GM12878 (cell line): Measurements from ENCODE around the gene POMT1. TPM values are rescaled to one million over a fixed set of nuclear protein-coding genes. Genes with fewer than 3 reads are reported as not detected.
A peak's percentile ranks its signal among the peaks of the same experiment; 100 is the strongest.

Experiments used
- ATAC-seq: fragments of 200-7000 bp; cut with Tn5 transposase; 3 replicates; pipeline ENCODE4 v1.9.1; 2020; ENCODE audit warnings: mild to moderate bottlenecking, moderate library complexity
- BruUV-seq: library from RNA; stranded (reverse); fragments of 400-500 nt; replicated peaks from 2 replicates; lab custom pipeline; 2021; lab: Mats Ljungman, UMichigan
- CTCF ChIA-PET: fragments of 300-600 bp; sonication (Branson Sonifier 250); formaldehyde crosslinking; extraction: SDS; loops from one replicate; lab custom pipeline; 2021; ENCODE audit warnings: inconsistent platforms; lab: Yijun Ruan, JAX
- POLR2A ChIA-PET: fragments of 350-600 bp; formaldehyde crosslinking; extraction: SDS; loops from one replicate; lab custom pipeline; 2021; ENCODE audit warnings: inconsistent platforms; lab: Charles Lee
- RAD21 ChIA-PET: fragments of 300-600 bp; sonication (Branson Sonifier 250); formaldehyde crosslinking; loops from one replicate; lab custom pipeline; 2023; ENCODE audit warnings: antibody characterized with exemption; ENCODE audit not compliant: unreplicated experiment; lab: Charles Lee
- SMC1A ChIA-PET: fragments of 300-600 bp; sonication (Branson Sonifier 250); formaldehyde crosslinking; loops from one replicate; lab custom pipeline; 2023; ENCODE audit not compliant: unreplicated experiment, uncharacterized antibody; lab: Charles Lee
- DNase-seq: peaks from one replicate; pipeline ENCODE4 v3.0.0-alpha.2; 2011; ENCODE audit warnings: low read depth, low spot score
- FAIRE-seq: peaks from 3 replicates; lab custom pipeline; 2011; peaks lifted over from hg19 to GRCh38; lab: Jason Lieb, UNC
- H2AFZ ChIP-seq: 2 replicates; pipeline ENCODE4 v1.6.0; 2011; ENCODE audit warnings: low read depth, low read length, control low read depth; ENCODE audit not compliant: control insufficient read depth
- H3K27ac ChIP-seq: 2 replicates; pipeline ENCODE4 v1.5.1; 2011; ENCODE audit warnings: control low read depth; ENCODE audit not compliant: control insufficient read depth, insufficient read depth
- H3K27me3 ChIP-seq, 2 experiments: replicated peaks in 1 of 2; 2 replicates each; pipeline versions ENCODE4 v1.6.0 to v1.6.1; 2011; ENCODE audit warnings: low read length in 1 of 2; ENCODE audit not compliant: control insufficient read depth in 2 of 2, insufficient read depth in 2 of 2
- H3K36me3 ChIP-seq, 2 experiments: 2 replicates each; pipeline ENCODE4 v1.5.1; 2011; ENCODE audit warnings: low read length in 1 of 2; ENCODE audit not compliant: control insufficient read depth in 2 of 2, insufficient read depth in 2 of 2
- H3K4me1 ChIP-seq: 2 replicates; pipeline ENCODE4 v1.6.1; 2011; ENCODE audit warnings: mild to moderate bottlenecking, low read length, moderate library complexity, mixed read lengths; ENCODE audit not compliant: control insufficient read depth, insufficient read depth
- H3K4me2 ChIP-seq: 2 replicates; pipeline ENCODE4 v1.6.0; 2011; ENCODE audit warnings: control low read depth; ENCODE audit not compliant: control insufficient read depth, insufficient read depth
- H3K4me3 ChIP-seq: fragments of 200-600 bp; sonication (generic); 2 replicates; pipeline ENCODE4 v1.5.1; 2016
- H3K79me2 ChIP-seq: 2 replicates; pipeline ENCODE4 v1.6.0; 2011; ENCODE audit warnings: low read length; ENCODE audit not compliant: control insufficient read depth, insufficient read depth
- H3K9ac ChIP-seq: 2 replicates; pipeline ENCODE4 v1.8.0; 2011; ENCODE audit warnings: low read length, control low read depth, mixed read lengths; ENCODE audit not compliant: control insufficient read depth, insufficient read depth
- H3K9me3 ChIP-seq: replicated peaks from 3 replicates; pipeline ENCODE4 v1.5.1; 2011; ENCODE audit warnings: mild to moderate bottlenecking, low read length; ENCODE audit not compliant: control insufficient read depth, insufficient read depth
- H4K20me1 ChIP-seq: 2 replicates; pipeline ENCODE4 v1.6.0; 2011; ENCODE audit not compliant: control insufficient read depth, insufficient read depth
- BMI1 ChIP-seq: fragments of 450-650 bp; IDR thresholded peaks from 2 replicates; pipeline ENCODE4 v1.6.1; 2016; ENCODE audit warnings: mild to moderate bottlenecking, moderate library complexity, borderline replicate concordance
- CBFB ChIP-seq: IDR thresholded peaks from 2 replicates; pipeline ENCODE4 v1.6.1; 2016; ENCODE audit warnings: antibody characterized with exemption, low read depth
- CBX3 ChIP-seq: fragments of 200-600 bp; sonication (generic); IDR thresholded peaks from 2 replicates; pipeline ENCODE4 v1.6.1; 2016; ENCODE audit warnings: low read depth, borderline replicate concordance
- CEBPB ChIP-seq, 2 experiments: fragments of 150-350 bp in 1 of 2; IDR thresholded peaks; 2 replicates each; pipeline ENCODE4 v1.6.1; 2012 to 2014; ENCODE audit warnings: low read depth in 2 of 2, low read length in 2 of 2, borderline replicate concordance in 1 of 2, inconsistent platforms in 1 of 2
- E2F4 ChIP-seq: IDR thresholded peaks from 2 replicates; pipeline ENCODE4 v1.6.1; 2012; ENCODE audit warnings: low read depth, low read length, improper control_type of control experiment
- ESRRA ChIP-seq: IDR thresholded peaks from 2 replicates; pipeline ENCODE4 v1.6.1; 2012; ENCODE audit warnings: mild to moderate bottlenecking, low read length, improper control_type of control experiment
- MEF2B ChIP-seq: fragments of 450-650 bp; IDR thresholded peaks from 2 replicates; pipeline ENCODE4 v1.6.1; 2018; ENCODE audit warnings: mild to moderate bottlenecking, moderate library complexity; ENCODE audit not compliant: partially characterized antibody, poor library complexity, severe bottlenecking
- MTA2 ChIP-seq: fragments of 450-650 bp; IDR thresholded peaks from 2 replicates; pipeline ENCODE4 v1.6.1; 2016; ENCODE audit warnings: low read depth, mild to moderate bottlenecking, moderate library complexity
- NR2C1 ChIP-seq: fragments of 450-650 bp; IDR thresholded peaks from 2 replicates; pipeline ENCODE4 v1.6.1; 2017; ENCODE audit warnings: antibody characterized with exemption, mild to moderate bottlenecking, moderate library complexity
- NR2F1 ChIP-seq: fragments of 450-650 bp; conservative IDR thresholded peaks from 2 replicates; pipeline ENCODE4 v1.6.1; 2017; ENCODE audit warnings: mild to moderate bottlenecking
- PML ChIP-seq: IDR thresholded peaks from 2 replicates; pipeline ENCODE4 v1.6.1; 2012; ENCODE audit warnings: low read length, inconsistent platforms
- POLR2AphosphoS5 ChIP-seq: IDR thresholded peaks from 2 replicates; pipeline ENCODE4 v1.6.1; 2011; ENCODE audit warnings: mild to moderate bottlenecking, low read length, inconsistent platforms
- RAD51 ChIP-seq: fragments of 450-650 bp; IDR thresholded peaks from 2 replicates; pipeline ENCODE4 v1.6.1; 2016; ENCODE audit warnings: moderate library complexity, mild to moderate bottlenecking, inconsistent platforms
- SREBF2 ChIP-seq: IDR thresholded peaks from 2 replicates; pipeline ENCODE4 v1.6.1; 2012; ENCODE audit warnings: mild to moderate bottlenecking, low read length
- TARDBP ChIP-seq: IDR thresholded peaks from 2 replicates; pipeline ENCODE4 v1.6.1; 2016; ENCODE audit warnings: borderline replicate concordance
- ZNF217 ChIP-seq: fragments of 450-650 bp; IDR thresholded peaks from 2 replicates; pipeline ENCODE4 v1.6.1; 2017; ENCODE audit warnings: antibody characterized with exemption, mild to moderate bottlenecking
- WGBS: methylation state at CpG from one replicate; pipeline ENCODE4 v1.1.6; 2016; ENCODE audit warnings: low lambda C conversion rate; ENCODE audit not compliant: insufficient replicate concordance, insufficient coverage; ENCODE audit errors: missing lambda C conversion rate; 5-methylcytosine and 5-hydroxymethylcytosine counted together
- in situ Hi-C: fragments of 300-500 bp; cut with MboI; formaldehyde crosslinking; loops from 9 replicates; pipeline ENCODE4 v1.14.3; 2018; ENCODE audit warnings: mixed read lengths
- intact Hi-C: fragments of 100-400 bp; cut with micrococcal nuclease; formaldehyde crosslinking; loops from one replicate; pipeline ENCODE4 v1.14.2; 2022; ENCODE audit not compliant: unreplicated experiment
- polyA plus RNA-seq, 11 experiments: library from polyadenylated mRNA; depleted of rRNA in 4 of 11; unstranded in 6 of 11; stranded (reverse) in 5 of 11; fragments of >200 nt; fragmentation: Nextera tagmentation in 4 of 11; fragmentation: Illumina TruSeq in 1 of 11; extraction: Ambion mirVana in 4 of 11; extraction: Trizol in 1 of 11; gene quantifications; 1 replicate in 1 of 11; 2 replicates in 10 of 11; pipeline versions ENCODE4 v1.2.1 to v1.2.3, GENCODE V29; 2011 to 2016; ENCODE audit warnings: inconsistent platforms in 2 of 11, missing spikeins in 2 of 11, low read depth in 1 of 11
- total RNA-seq, 4 experiments: library from RNA; depleted of rRNA in 3 of 4; stranded (reverse); fragments of >200 nt in 3 of 4; fragmentation: Illumina TruSeq in 1 of 4; extraction: Trizol in 1 of 4; gene quantifications; 2 replicates each; pipeline versions ENCODE4 v1.2.1 to v1.2.3, GENCODE V29; 2013 to 2021

POMT1 gene
- total and polyA plus RNA-seq, 10 of the 15 experiments (the other 5 are each of a cell fraction or from before 2014, with no cell fraction given): 1.2 to 19.2 (median 12.6) TPM

- no peaks in the 10 kb centered on the region for H3K9me3 ChIP-seq
- H3K4me2 ChIP-seq: no peak overlapping the region
- no peak overlapping the region for H3K27ac ChIP-seq
- no peak overlapping the region for H2AFZ ChIP-seq
- peaks cover 36 to 74% of the 10 kb centered on the region in 2 experiments for H3K36me3 ChIP-seq
- no peaks in the 10 kb centered on the region; the same call in 1 of the 2 replicates for H4K20me1 ChIP-seq
- no peak overlapping the region for H3K9ac ChIP-seq
- ChIA-PET CTCF (interaction anchor here (0.9 to 1.3 kb wide), 4 partner anchors 14 to 204 kb away, joined by 3 read pairs; no protein-coding TSS in a partner anchor), RAD21 (no interaction called here), SMC1A (no interaction called here), POLR2A (no interaction called here)
- intact Hi-C loops: no loop called here
- no peak overlapping the region for H3K4me3 ChIP-seq
- DNase-seq: no peak
- FAIRE-seq: no peak
- WGBS: 86% methylated on average over 10 of the region's 10 CpGs
- H3K79me2 ChIP-seq: no peaks in the 10 kb centered on the region; the same call in none of the 2 replicates
- no peaks in the 10 kb centered on the region for H3K4me1 ChIP-seq
- ATAC-seq: no peak
- no TSS peak for BruUV-seq
- TF ChIP-seq RAD51: no peak
- no peak for TF ChIP-seq POLR2AphosphoS5
- TF ChIP-seq, all 136 proteins: peak for 0
- H3K27me3 ChIP-seq: no peaks in the 10 kb centered on the region
- in situ Hi-C loops: no loop called here
Observed at GRCh38 chr9:131473891-131474290, 28.8 kb upstream of the POMT1 start.

DNA sequence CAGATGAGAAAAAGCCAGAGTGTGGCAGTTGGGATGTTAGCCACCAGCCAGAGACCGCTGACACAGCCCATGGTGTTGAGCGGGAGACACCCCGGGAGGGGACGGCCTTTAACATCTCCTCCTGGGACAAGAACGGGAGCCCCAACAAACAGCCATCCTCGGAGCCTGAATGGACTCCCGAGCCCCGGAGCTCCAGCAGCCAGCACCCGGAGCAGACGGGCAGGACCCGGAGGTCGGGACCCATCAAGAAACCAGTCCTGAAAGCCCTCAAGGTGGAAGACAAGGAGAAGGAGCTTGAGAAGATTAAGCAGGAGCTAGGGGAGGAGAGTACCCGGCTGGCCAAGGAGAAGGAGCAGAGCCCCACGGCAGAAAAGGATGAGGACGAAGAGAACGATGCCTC, 28.0 kb upstream of the POMT1 start:
- H3K4me1 ChIP-seq: no peaks in the 10 kb centered on the region
- H3K36me3 ChIP-seq: peaks cover 43 to 74% of the 10 kb centered on the region in 2 experiments
- 98% methylated on average over 15 of the region's 16 CpGs for WGBS
- CTCF ChIA-PET: interaction anchor here (0.9 to 1.3 kb wide), 4 partner anchors 15 to 203 kb away, joined by 3 read pairs; no protein-coding TSS in a partner anchor
- in situ Hi-C loops (no loop called here), intact Hi-C loops (no loop called here)
- no peak overlapping the region for H3K4me3 ChIP-seq
- DNase-seq: no peak
- no peaks in the 10 kb centered on the region; the same call in none of the 2 replicates for H3K79me2 ChIP-seq
- RAD21 ChIA-PET: no interaction called here
- no peak for FAIRE-seq
- no peak overlapping the region for H2AFZ ChIP-seq
- no peak for ATAC-seq
- no peak overlapping the region for H3K4me2 ChIP-seq
- no peak overlapping the region for H3K9ac ChIP-seq
- H3K27ac ChIP-seq: no peak overlapping the region
- SMC1A ChIA-PET: no interaction called here
- BruUV-seq: TSS peak; percentile 60
- POLR2A ChIA-PET: no interaction called here
- no peaks in the 10 kb centered on the region for H3K27me3 ChIP-seq
- H3K9me3 ChIP-seq: no peaks in the 10 kb centered on the region
- no peaks in the 10 kb centered on the region; the same call in 1 of the 2 replicates for H4K20me1 ChIP-seq
- TF ChIP-seq CBFB: no peak
- no peak for TF ChIP-seq ESRRA
- no peak for TF ChIP-seq ZNF217
- TF ChIP-seq SREBF2: no peak
- no peak for TF ChIP-seq NR2C1
- TF ChIP-seq TARDBP: no peak
- no peak for TF ChIP-seq CEBPB (IDR thresholded peaks at IDR 0.05; ENCODE audit: borderline replicate concordance in 1 of 2, low read depth in 2 of 2, low read length in 2 of 2)
- TF ChIP-seq E2F4: no peak
- TF ChIP-seq BMI1: no peak
- TF ChIP-seq CBX3: no peak
- no peak for TF ChIP-seq NR2F1
- no peak for TF ChIP-seq MTA2
- TF ChIP-seq MEF2B: no peak
- TF ChIP-seq PML: no peak
